Keratinocyte (primary cell): ENCODE data around the gene CHST1.

Source experiments
- CTCF ChIP-seq, 3 experiments: IDR thresholded peaks in 1 of 3; conservative IDR thresholded peaks in 1 of 3; optimal IDR thresholded peaks in 1 of 3; 2 replicates in 2 of 3; 3 replicates in 1 of 3; pipeline versions ENCODE3 to v1.5.1; 2011; ENCODE audit warnings: low read length in 3 of 3, mild to moderate bottlenecking in 3 of 3, moderate library complexity in 2 of 3, control low read depth in 1 of 3, inconsistent platforms in 1 of 3; ENCODE audit not compliant: insufficient read depth in 2 of 3; ENCODE audit errors: extremely low read depth in 1 of 3
- EZH2 ChIP-seq: IDR thresholded peaks from one replicate; pipeline ENCODE4 v1.6.1; 2012; ENCODE audit warnings: inconsistent platforms, mild to moderate bottlenecking, low read length, moderate library complexity

GRCh38 chr11:45678976-45679375 is 13.6 kb upstream of the CHST1 start:
- TF ChIP-seq EZH2 = no peak
- no peak for TF ChIP-seq CTCF (optimal IDR thresholded peaks at IDR 0.05 in 1 of 3, IDR thresholded peaks at IDR 0.05 in 1 of 3, conservative IDR thresholded peaks at IDR 0.05 in 1 of 3; ENCODE audit: extremely low read depth in 1 of 3, insufficient read depth in 2 of 3, low read length in 3 of 3)
